Raji (cell line): ENCODE data around the gene LAMA2.

Experiments
- POLR2A ChIP-seq: IDR thresholded peaks from 2 replicates; pipeline ENCODE4 v1.6.1; 2011; ENCODE audit warnings: low read depth, low read length, control low read depth; ENCODE audit not compliant: insufficient read depth

LAMA2 gene

GRCh38 chr6:129073691-129074395, 190.9 kb downstream of the LAMA2 start:
- TF ChIP-seq POLR2A, result no peak

- TF ChIP-seq POLR2A, result no peak
Observed at GRCh38 chr6:129084406-129084805, 201.5 kb downstream of the LAMA2 start.

- no peak for TF ChIP-seq POLR2A
Observed at GRCh38 chr6:129089357-129089756, 206.4 kb downstream of the LAMA2 start.

GRCh38 chr6:129094147-129094546, 211.2 kb downstream of the LAMA2 start:
- TF ChIP-seq POLR2A, result no peak

GRCh38 chr6:129096651-129097290, 213.8 kb downstream of the LAMA2 start:
- no peak for TF ChIP-seq POLR2A

GRCh38 chr6:129098061-129098553, 215.2 kb downstream of the LAMA2 start:
- no peak for TF ChIP-seq POLR2A

- TF ChIP-seq POLR2A, result no peak
Observed at GRCh38 chr6:129099696-129100095, 216.8 kb downstream of the LAMA2 start.

- no peak for TF ChIP-seq POLR2A
Observed at GRCh38 chr6:129100164-129100563, 217.2 kb downstream of the LAMA2 start.

- no peak for TF ChIP-seq POLR2A
Observed at GRCh38 chr6:129102741-129103140, 219.8 kb downstream of the LAMA2 start.

GRCh38 chr6:129104131-129104530, 221.2 kb downstream of the LAMA2 start:
- no peak for TF ChIP-seq POLR2A

- no peak for TF ChIP-seq POLR2A
Observed at GRCh38 chr6:129104560-129104959, 221.6 kb downstream of the LAMA2 start.

- TF ChIP-seq POLR2A, result no peak
Observed at GRCh38 chr6:129105035-129105434, 222.1 kb downstream of the LAMA2 start.

GRCh38 chr6:129105793-129106192, 222.9 kb downstream of the LAMA2 start:
- TF ChIP-seq POLR2A, result no peak

- no peak for TF ChIP-seq POLR2A
Observed at GRCh38 chr6:129108337-129108736, 225.4 kb downstream of the LAMA2 start.

- TF ChIP-seq POLR2A, result no peak
Observed at GRCh38 chr6:129110690-129111343, 227.9 kb downstream of the LAMA2 start.

GRCh38 chr6:129111346-129111745, 228.4 kb downstream of the LAMA2 start:
- TF ChIP-seq POLR2A, result no peak
